ENCODE data around the gene LRRC4C.
"Not testable (repeated sequence)": the region's sequence is repeated elsewhere in the genome, so short reads cannot be mapped to it uniquely, and the experiment has no call there.

LRRC4C gene

GRCh38 chr11:41110527-41110926 is 348.9 kb downstream of the LRRC4C start:
- no peak for DNase-seq

- DNase-seq = no peak
These were observed 357.0 kb downstream of the LRRC4C start for GRCh38 chr11:41102471-41102870.

- no peak for DNase-seq
These were observed 359.8 kb downstream of the LRRC4C start for GRCh38 chr11:41099654-41100053.

GRCh38 chr11:41085123-41085522 is 374.3 kb downstream of the LRRC4C start:
- no peak for DNase-seq

- DNase-seq = no peak
These were observed 377.6 kb downstream of the LRRC4C start for GRCh38 chr11:41081756-41082285.

GRCh38 chr11:41074318-41074717 is 385.1 kb downstream of the LRRC4C start:
- no peak for DNase-seq

- no peak for DNase-seq
These were observed 394.0 kb downstream of the LRRC4C start for GRCh38 chr11:41065432-41065831.

GRCh38 chr11:41058138-41058537 is 401.3 kb downstream of the LRRC4C start:
- DNase-seq = peak in 1 of 2 experiments; percentile 37

- no peak for DNase-seq
These were observed 402.4 kb downstream of the LRRC4C start for GRCh38 chr11:41056892-41057569.

- DNase-seq = no peak
These were observed 405.6 kb downstream of the LRRC4C start for GRCh38 chr11:41053894-41054293.

GRCh38 chr11:41051919-41052635 is 407.4 kb downstream of the LRRC4C start:
- DNase-seq = peak in 1 of 2 experiments; percentile 12

- DNase-seq = no peak
These were observed 408.7 kb downstream of the LRRC4C start for GRCh38 chr11:41050791-41051190.

- no peak for DNase-seq
These were observed 412.2 kb downstream of the LRRC4C start for GRCh38 chr11:41047229-41047628.

- DNase-seq = peak in 1 of 2 experiments; percentile 18
These were observed 414.2 kb downstream of the LRRC4C start for GRCh38 chr11:41045266-41045665.

GRCh38 chr11:41044747-41045146 is 414.7 kb downstream of the LRRC4C start:
- DNase-seq = no peak

GRCh38 chr11:41042688-41043087 is 416.8 kb downstream of the LRRC4C start:
- no peak for DNase-seq

- no peak for DNase-seq
These were observed 419.0 kb downstream of the LRRC4C start for GRCh38 chr11:41040474-41040873.

- no peak for DNase-seq
These were observed 419.9 kb downstream of the LRRC4C start for GRCh38 chr11:41039592-41039991.

GRCh38 chr11:41031551-41032060 is 427.8 kb downstream of the LRRC4C start:
- DNase-seq = peak in 1 of 2 experiments; percentile 67

GRCh38 chr11:41020259-41020658 is 439.2 kb downstream of the LRRC4C start:
- DNase-seq = no peak

- not testable (repeated sequence) for DNase-seq
These were observed 439.8 kb downstream of the LRRC4C start for GRCh38 chr11:41019666-41020065.

GRCh38 chr11:41018224-41018623 is 441.2 kb downstream of the LRRC4C start:
- no peak for DNase-seq

GRCh38 chr11:41010361-41011050 is 448.9 kb downstream of the LRRC4C start:
- no peak for DNase-seq
